Heart left ventricle (tissue), 16 donors: ENCODE data around the gene KLF15. TPM values are rescaled to one million over a fixed set of nuclear protein-coding genes. Genes with fewer than 3 reads are reported as not detected.

ENCODE experiments used
- ATAC-seq, 4 donors: fragments of 200-7000 bp; cut with Tn5 transposase; one replicate each; pipeline ENCODE4 v1.9.1; 2020 to 2022; ENCODE audit warnings: moderate library complexity in 4 of 4, mild to moderate bottlenecking in 3 of 4, moderate number of reproducible peaks in 1 of 4
- DNase-seq, 5 donors: peaks; one replicate each; pipeline ENCODE4 v3.0.0-alpha.2; 2020
- H3K27ac ChIP-seq, 12 donors: fragments of 200-600 bp; sonication (generic) in 4 of 12; one replicate each; pipeline versions ENCODE4 v1.5.0 to v1.8.0; 2016 to 2022; ENCODE audit warnings: mild to moderate bottlenecking in 2 of 12
- H3K27me3 ChIP-seq, 9 donors: fragments of 200-600 bp; sonication (generic) in 2 of 9; one replicate each; pipeline versions ENCODE4 v1.5.1 to v1.8.0; 2016 to 2022; ENCODE audit warnings: mild to moderate bottlenecking in 3 of 9
- H3K36me3 ChIP-seq, 9 donors: fragments of 200-600 bp; sonication (generic) in 2 of 9; one replicate each; pipeline versions ENCODE4 v1.5.0 to v1.8.0; 2018 to 2022; ENCODE audit warnings: mild to moderate bottlenecking in 2 of 9
- H3K4me1 ChIP-seq, 12 donors: fragments of 200-600 bp; sonication (generic) in 4 of 12; one replicate each; pipeline versions ENCODE4 v1.5.0 to v1.8.0; 2016 to 2022; ENCODE audit warnings: mild to moderate bottlenecking in 3 of 12
- H3K4me3 ChIP-seq, 12 donors: fragments of 200-600 bp; sonication (generic) in 4 of 12; one replicate each; pipeline versions ENCODE4 v1.5.0 to v1.8.0; 2017 to 2022; ENCODE audit warnings: mild to moderate bottlenecking in 9 of 12, moderate library complexity in 4 of 12
- H3K9me3 ChIP-seq, 12 donors: fragments of 200-600 bp; sonication (generic) in 4 of 12; one replicate each; pipeline versions ENCODE4 v1.5.0 to v1.8.0; 2016 to 2022; ENCODE audit warnings: mild to moderate bottlenecking in 1 of 12
- CTCF ChIP-seq, 12 donors: fragments of 200-600 bp; sonication (generic) in 4 of 12; IDR thresholded peaks; one replicate each; pipeline versions ENCODE4 v1.5.0 to v1.8.0; 2018 to 2022; ENCODE audit warnings: antibody characterized with exemption in 12 of 12, mild to moderate bottlenecking in 5 of 12
- POLR2A ChIP-seq, 2 donors: fragments of 450-650 bp; IDR thresholded peaks; one replicate each; pipeline ENCODE4 v1.6.1; 2017; ENCODE audit warnings: antibody characterized with exemption in 2 of 2, mild to moderate bottlenecking in 2 of 2, moderate library complexity in 2 of 2
- WGBS, 4 donors: extraction: QIAGEN DNeasy Blood & Tissue Kit in 2 of 4; methylation state at CpG; one replicate each; pipeline versions ENCODE4 v1.1.5 to v1.1.7; 2013 to 2018; 5-methylcytosine and 5-hydroxymethylcytosine counted together
- intact Hi-C, 10 donors: fragments of 100-400 bp; cut with DNase I; formaldehyde crosslinking; loops; one replicate each; pipeline versions ENCODE4 v1.11.1 to v1.14.2; 2022
- polyA plus RNA-seq, 2 donors: library from polyadenylated mRNA; stranded (reverse); fragments of 200-250 nt; gene quantifications; one replicate each; pipeline ENCODE4 v1.2.3, GENCODE V29; 2013
- total RNA-seq, 9 donors: library from RNA; depleted of rRNA in 2 of 9; stranded (reverse); fragments of >200 nt in 2 of 9; fragmentation: NEBNext Ultra II Directional in 3 of 9; extraction: Animal tissue kit (Norgen Biotek cat#: 25700) in 3 of 9; gene quantifications; one replicate each; pipeline versions ENCODE4 v1.1.0 to v1.2.4, GENCODE V29; 2016 to 2023
- donor health status: ischemic (EF 13 %, LVEDD 7.1; RV severe dilation, severe dysfunction).
- donor health status: healthy with polysubstance abuse.
- donor health status: DM: no; HTN: yes; CAD: no.
- donor health status: DM: no; HTN: no; CAD: no.
- donor health status: ischemic (EF 25% LVEDD 6.9; RV normal size, moderate dysfunction).
- donor health status: ischemic (EF 25% LVEDD 5.7; RV mildly dilated, moderate dysfunction).
- donor health status: healthy.
- donor health status: DM: yes; HTN: yes; CAD: no.
- donor health status: ischemic (EF 35%, LVEDD 5.7; RV mildly dilated, moderate dysfunction).
- donor health status: nonischemic (EF 11% LVEDD 7.7; RV severe dilation, severe dysfunction).
- donor health status: DM: yes; HTN: yes; CAD: no.
- donor health status: PGD.
- donor health status: ischemic (EF 29% LVEDD 5.4; RV normal size, mild dysfunction).
- donor health status: nonischemic (EF 23%, LVEDD 6.1; RV moderate dilation, normal function).

KLF15 gene
- total and polyA plus RNA-seq, 11 donors = 10.5 to 85.8 (median 35.9) TPM

DNA sequence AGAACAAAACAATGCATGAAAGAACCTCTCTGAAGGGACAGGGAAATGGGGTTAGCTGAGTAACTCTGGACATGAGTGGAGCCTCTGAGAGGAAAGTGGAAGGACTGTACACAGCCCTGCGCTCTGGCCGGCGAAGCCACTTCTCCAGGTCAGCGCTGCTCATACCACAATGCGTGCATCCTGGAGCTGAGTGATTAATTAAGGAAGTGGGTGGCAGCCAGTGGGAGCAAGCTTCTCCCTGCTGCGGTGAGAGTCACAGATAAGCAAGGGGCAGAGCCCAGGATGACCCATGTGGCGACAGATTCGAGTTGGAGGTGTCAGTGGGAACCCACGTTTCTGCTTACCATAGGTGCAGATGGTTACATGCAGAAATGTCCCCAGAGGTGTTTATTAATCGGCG, 48.0 kb downstream of the KLF15 start:
- intact Hi-C loops = no loop called here
- H3K9me3 ChIP-seq = peaks cover 0 to 6% (median 0%) of the 10 kb centered on the region in 12 donors
- DNase-seq (no peak), ATAC-seq (no peak)
- TF ChIP-seq POLR2A (IDR thresholded peaks at IDR 0.05) (no peak), CTCF (IDR thresholded peaks at IDR 0.05) (no peak)
- WGBS, 4 donors = 77 to 84% (median 81%) methylated on average over 11 of the region's 11 CpGs
- H3K4me1 ChIP-seq = no peaks in the 10 kb centered on the region
- no peak overlapping the region for H3K4me3 ChIP-seq
- H3K27ac ChIP-seq = no peak overlapping the region
- no peaks in the 10 kb centered on the region for H3K27me3 ChIP-seq
- no peaks in the 10 kb centered on the region for H3K36me3 ChIP-seq

- DNase-seq (peak in 1 of 5 donors; percentile 48), ATAC-seq (no peak)
- TF ChIP-seq POLR2A (IDR thresholded peaks at IDR 0.05) = no peak
- no peak for TF ChIP-seq CTCF (IDR thresholded peaks at IDR 0.05)
- Histone ChIP-seq H3K36me3 (no peaks in the 10 kb centered on the region), H3K27me3 (no peaks in the 10 kb centered on the region), H3K4me3 (no peak overlapping the region), H3K4me1 (no peaks in the 10 kb centered on the region), H3K27ac (no peak overlapping the region), H3K9me3 (peaks cover 0 to 12% (median under 1%) of the 10 kb centered on the region in 12 donors)
- WGBS, 4 donors = 88 to 94% (median 92%) methylated on average over 22 to 24 of the region's 24 CpGs
- intact Hi-C loops = no loop called here
Measured at GRCh38 chr3:126308394-126309125, 48.6 kb downstream of the KLF15 start.

DNA sequence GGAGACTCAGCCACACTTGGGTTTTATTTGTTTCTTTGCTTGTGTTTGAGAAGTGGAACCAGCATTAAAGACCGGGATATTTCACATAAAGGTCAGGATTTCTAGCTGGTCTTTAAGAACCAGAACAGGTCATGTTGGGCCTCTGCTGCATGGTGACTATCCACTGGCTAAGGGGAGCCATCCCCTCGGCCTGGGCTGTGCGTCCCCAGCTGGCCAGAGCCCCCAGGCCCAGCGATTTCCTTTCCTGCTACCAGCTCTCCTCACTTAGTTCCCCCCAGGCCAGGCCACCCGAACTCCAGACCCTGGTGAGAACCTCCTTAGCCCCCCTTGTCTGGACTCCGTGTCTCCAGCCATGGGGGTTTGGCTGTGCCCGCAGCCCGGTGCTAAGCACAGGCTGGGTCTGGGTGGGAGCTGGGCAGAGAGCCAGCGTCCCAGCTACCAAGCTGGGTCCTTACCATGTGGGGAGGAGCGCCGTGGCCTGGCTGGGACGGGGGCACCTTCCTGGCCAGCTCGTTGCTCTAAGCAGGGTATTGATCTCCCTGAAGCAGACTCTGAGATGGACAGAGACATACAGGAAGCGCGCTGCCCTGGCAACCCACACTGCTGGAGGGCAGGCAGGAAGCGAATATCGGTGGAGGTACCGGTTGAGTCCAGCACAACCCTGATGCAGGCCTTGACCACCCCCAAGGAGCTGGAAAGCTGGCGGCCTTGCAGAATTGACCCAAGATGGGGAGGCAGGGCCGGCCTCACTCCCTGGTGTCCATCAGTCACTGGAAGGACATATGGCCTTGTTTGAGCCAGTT, 49.4 kb downstream of the KLF15 start:
- ATAC-seq (no peak), DNase-seq (peak in 1 of 5 donors; percentile 33)
- no peaks in the 10 kb centered on the region for H3K27me3 ChIP-seq
- no peaks in the 10 kb centered on the region for H3K36me3 ChIP-seq
- intact Hi-C loops = no loop called here
- H3K4me1 ChIP-seq = no peaks in the 10 kb centered on the region
- peaks cover 0 to 19% (median 4%) of the 10 kb centered on the region in 12 donors for H3K9me3 ChIP-seq
- TF ChIP-seq POLR2A (IDR thresholded peaks at IDR 0.05) (no peak), CTCF (IDR thresholded peaks at IDR 0.05) (no peak)
- no peak overlapping the region for H3K27ac ChIP-seq
- 88 to 91% (median 90%) methylated on average over 16 to 20 of the region's 20 CpGs for WGBS, 4 donors
- no peak overlapping the region for H3K4me3 ChIP-seq

- peak in 1 of 4 donors; percentile 10 for ATAC-seq
- intact Hi-C loops = no loop called here
- Histone ChIP-seq H3K27me3 (no peaks in the 10 kb centered on the region), H3K4me1 (no peaks in the 10 kb centered on the region), H3K4me3 (no peak overlapping the region), H3K36me3 (no peaks in the 10 kb centered on the region), H3K27ac (no peak overlapping the region), H3K9me3 (peaks cover 0 to 26% (median 5%) of the 10 kb centered on the region in 12 donors)
- TF ChIP-seq POLR2A (IDR thresholded peaks at IDR 0.05) (no peak), CTCF (IDR thresholded peaks at IDR 0.05) (no peak)
- WGBS, 4 donors = 84 to 92% (median 88%) methylated on average over 7 to 8 of the region's 8 CpGs
- peak in 1 of 5 donors; percentile 29 for DNase-seq
Measured at GRCh38 chr3:126306888-126307482, 50.2 kb downstream of the KLF15 start.
